Hematopoietic multipotent progenitor cell treated with erythropoietin and hydrocortisone succinate and interleukin-3 and kit ligand, for 15 days (in vitro differentiated cells): ENCODE data around the gene RRP12.
"Not testable (repeated sequence)": the region's sequence is repeated elsewhere in the genome, so short reads cannot be mapped to it uniquely, and the experiment has no call there.

ENCODE experiments used
- DNase-seq: peaks from one replicate; pipeline ENCODE4 v3.0.0-alpha.2; 2015; ENCODE audit warnings: low spot score

The RRP12 gene, protein sequence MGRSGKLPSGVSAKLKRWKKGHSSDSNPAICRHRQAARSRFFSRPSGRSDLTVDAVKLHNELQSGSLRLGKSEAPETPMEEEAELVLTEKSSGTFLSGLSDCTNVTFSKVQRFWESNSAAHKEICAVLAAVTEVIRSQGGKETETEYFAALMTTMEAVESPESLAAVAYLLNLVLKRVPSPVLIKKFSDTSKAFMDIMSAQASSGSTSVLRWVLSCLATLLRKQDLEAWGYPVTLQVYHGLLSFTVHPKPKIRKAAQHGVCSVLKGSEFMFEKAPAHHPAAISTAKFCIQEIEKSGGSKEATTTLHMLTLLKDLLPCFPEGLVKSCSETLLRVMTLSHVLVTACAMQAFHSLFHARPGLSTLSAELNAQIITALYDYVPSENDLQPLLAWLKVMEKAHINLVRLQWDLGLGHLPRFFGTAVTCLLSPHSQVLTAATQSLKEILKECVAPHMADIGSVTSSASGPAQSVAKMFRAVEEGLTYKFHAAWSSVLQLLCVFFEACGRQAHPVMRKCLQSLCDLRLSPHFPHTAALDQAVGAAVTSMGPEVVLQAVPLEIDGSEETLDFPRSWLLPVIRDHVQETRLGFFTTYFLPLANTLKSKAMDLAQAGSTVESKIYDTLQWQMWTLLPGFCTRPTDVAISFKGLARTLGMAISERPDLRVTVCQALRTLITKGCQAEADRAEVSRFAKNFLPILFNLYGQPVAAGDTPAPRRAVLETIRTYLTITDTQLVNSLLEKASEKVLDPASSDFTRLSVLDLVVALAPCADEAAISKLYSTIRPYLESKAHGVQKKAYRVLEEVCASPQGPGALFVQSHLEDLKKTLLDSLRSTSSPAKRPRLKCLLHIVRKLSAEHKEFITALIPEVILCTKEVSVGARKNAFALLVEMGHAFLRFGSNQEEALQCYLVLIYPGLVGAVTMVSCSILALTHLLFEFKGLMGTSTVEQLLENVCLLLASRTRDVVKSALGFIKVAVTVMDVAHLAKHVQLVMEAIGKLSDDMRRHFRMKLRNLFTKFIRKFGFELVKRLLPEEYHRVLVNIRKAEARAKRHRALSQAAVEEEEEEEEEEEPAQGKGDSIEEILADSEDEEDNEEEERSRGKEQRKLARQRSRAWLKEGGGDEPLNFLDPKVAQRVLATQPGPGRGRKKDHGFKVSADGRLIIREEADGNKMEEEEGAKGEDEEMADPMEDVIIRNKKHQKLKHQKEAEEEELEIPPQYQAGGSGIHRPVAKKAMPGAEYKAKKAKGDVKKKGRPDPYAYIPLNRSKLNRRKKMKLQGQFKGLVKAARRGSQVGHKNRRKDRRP (N-terminal part only)

DNA sequence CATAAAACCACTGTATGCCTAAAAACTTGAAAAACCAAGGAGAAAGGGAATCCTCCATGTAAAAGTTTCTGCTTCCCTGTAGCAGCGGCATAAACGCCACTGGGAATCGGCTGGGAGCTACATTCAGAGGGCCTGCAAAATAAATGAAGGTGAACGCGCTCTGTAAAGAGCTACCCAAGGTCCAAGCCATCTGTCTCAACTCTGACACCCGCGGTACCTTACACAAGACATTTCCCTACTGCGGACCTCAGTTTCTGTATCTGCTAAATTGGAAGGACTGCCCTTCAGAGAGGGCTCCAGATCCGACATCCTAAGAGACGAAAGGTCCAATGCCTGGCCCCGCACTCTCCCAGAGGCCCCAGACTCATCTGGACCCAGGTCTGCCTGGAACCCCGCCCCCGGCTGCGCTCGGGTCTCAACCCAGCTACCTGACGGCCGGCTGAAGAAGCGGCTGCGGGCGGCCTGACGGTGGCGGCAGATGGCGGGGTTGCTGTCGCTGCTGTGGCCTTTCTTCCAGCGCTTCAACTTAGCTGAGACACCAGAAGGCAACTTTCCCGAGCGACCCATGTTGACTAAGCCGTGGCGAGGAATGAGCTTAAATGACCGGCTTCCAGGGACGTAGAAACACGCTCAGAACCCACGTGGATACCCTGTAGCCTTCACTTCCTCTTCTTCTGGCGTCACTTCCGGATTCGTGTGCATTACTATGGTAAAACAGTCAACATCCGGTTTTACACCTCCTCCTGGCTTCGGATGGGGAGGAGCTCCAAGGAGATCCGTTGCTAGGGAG is at the start of gene RRP12:
Gene RRP12 (minus strand): TSS at position 676 of the 790 bp plus-strand sequence. CDS start 109 bp downstream, at position 567.
- DNase-seq = peak; percentile 96

DNA sequence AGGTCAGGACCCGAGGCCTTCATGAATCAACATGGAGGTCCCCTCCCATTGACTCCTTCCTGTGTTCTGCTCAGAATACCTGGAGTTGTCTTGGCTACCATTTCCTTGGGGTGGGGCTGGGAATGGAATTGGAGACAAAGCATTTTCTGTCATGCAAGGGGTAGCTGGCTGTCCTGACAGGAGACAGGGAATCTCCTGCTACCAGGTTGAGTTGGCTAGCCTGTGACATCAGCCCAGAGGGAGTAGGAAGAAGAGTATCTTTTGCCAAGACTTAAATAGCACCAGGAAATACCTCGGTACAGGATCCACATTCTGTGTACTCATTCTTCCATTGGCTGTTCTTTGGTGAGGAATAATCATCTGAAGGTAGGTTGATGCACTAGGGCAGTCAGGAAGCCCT is 49.7 kb upstream of the RRP12 start:
- no peak for DNase-seq

DNA sequence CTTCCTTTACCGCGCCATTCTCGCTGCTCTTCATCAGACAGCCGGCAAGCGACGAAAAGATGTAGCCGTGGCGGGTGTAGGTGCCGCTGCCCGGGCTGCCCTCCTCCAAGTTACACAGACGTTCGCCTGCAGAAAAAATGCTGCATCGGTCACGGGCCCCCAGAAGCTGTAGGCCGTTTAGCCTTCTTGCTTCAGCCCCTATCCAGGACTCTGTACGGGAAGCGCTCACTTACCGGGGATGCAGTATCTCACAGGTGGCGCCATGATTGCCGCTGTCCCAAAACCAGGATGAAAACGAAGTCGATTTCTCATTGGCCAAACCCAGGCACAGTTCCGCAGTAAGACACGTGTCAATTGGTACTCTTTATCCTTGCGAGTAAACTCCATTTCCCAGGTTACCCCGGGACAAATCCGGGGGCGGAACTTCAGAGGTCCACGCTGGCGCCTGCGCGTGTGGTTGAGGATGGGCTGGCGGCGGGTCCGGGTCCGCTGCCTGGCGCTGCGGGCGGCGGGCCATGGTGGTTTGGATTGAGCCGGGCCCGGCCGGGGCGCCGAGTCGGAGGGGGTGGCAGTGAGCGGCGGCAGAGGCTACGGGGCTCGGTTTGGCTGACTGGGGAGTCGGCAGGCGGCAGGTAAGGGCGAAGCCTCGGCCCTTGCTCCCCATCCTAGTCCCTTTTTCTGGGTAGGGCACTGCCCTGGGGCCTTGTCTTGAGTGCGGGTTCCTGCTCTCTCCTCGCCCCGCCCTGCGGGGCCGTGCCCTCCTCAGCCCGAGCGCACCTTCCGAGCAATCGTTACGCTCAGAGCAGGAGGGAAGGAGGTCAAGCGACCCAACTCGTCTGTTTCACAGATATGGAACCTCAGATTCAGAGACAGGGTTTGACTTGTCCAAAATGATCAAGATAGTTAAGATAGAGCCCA is 44.8 kb upstream of the RRP12 start, which contains the start of the genes EXOSC1 and ZDHHC16:
Gene EXOSC1 (minus strand): TSS at position 285 of the 918 bp plus-strand sequence. CDS start 21 bp downstream, at position 264.
Gene ZDHHC16 (plus strand): TSS at position 454 of the 918 bp plus-strand sequence. CDS start 5,501 bp downstream, outside the sequence.
- DNase-seq = peak; percentile 90

DNA sequence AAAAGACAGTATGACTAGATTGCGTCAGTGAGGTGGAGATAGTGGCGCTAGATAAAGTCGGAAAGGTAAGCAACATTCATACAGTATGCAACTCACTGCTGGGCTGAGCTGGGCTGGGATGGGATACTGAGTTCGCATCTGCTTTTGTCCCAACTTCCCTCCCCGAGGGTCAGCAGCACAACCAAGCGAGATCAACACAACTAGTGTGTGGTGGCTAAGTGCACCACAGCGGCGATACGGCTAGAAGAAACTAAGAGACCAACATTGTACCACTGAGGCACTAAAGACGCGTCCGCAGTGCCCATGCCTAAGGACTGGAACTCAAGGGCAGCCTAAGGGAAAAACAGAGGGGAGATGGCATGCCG is 44.2 kb upstream of the RRP12 start:
- no peak for DNase-seq

DNA sequence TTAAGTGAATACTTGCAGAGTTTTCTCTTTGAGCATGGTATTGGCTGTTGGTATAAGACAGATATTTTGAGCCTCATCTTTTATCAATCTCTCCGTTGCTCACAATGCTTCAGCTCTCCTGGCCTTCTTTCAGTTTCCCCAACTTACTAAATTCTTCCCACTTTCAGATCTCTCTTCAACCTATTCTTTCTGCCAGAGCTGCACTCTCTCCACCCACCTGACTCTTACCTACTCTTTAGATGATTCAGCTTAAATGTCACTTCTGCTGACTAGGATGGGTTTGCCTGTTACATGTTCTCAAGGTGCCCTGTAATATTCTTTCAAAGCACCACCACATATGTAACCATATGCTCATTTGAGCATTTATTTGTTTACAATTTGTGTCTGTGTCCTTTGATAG is 43.1 kb upstream of the RRP12 start:
- DNase-seq = no peak

DNA sequence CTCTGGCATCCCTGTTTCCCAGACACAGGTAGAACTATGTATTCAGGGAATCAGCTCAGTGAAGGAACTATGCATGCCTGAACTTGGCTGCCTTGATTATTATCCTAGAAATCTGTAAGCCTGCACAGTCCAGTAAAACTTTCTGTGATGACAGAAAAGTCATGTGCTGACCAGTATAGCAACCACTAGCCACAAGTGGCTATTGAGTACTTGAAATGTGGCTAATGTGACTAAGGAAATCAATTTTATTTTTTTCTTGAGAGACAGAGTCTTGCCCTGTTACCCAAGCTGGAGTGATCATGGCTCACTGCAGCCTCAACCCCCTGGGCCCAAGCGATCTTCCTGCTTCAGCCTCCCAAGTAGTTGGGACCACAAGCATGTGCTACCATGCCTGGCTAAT is 41.1 kb upstream of the RRP12 start:
- DNase-seq = no peak

DNA sequence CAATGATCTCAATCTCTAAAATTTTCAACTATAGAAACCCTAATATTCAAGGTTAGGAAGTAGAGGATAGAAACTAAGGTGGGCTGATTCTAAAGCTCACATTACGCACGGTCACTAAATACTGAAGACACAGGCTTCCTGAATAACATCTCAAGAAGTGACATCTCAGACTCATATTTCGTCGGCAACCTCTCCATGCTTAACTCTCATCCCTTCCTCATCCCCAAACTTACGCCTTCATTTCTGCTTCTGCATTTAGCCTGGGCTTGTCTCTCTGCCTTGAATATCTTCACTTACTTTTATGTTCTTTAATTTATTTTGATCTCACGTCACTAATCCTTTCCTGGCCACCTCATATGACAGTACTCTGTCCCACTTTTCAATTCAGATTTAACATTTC is 34.1 kb upstream of the RRP12 start:
- no peak for DNase-seq

DNA sequence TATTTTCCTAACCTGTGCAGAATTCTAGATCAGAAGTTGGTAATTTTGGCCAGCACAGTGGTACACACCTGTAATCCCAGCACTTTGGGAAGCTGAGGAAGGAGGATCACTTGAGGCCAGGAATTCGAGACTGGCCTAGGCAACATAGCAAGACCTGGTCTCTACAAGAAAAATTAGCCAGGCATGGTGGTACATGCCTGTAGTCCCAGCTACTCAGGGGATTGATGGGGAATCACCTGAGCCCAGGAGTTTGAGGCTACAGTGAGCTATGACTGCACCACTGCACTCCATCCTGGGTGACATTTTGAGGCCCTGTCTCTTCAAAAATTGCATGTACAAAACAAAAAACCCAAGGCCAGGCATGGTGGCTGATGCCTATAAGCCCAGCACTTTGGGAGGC is 33.4 kb upstream of the RRP12 start:
- no peak for DNase-seq

DNA sequence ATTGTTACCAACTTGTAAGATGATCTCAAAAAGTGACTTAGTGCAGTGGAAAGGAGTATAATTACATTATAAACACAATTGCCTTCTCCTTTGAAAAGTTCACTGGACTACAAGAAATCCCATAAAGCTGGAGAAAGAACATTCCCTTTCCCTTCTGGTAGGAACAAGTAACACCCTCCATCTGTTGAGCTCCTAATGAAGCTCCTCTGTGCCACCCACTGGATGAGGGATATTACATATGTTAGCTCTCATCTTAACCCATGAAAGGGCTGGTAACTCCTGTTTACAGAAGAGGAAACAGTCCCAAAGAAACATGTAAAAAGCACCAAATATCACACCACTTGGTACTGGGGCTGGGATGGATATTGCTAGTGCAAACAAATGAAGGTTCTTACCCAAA is 32.9 kb upstream of the RRP12 start:
- no peak for DNase-seq

DNA sequence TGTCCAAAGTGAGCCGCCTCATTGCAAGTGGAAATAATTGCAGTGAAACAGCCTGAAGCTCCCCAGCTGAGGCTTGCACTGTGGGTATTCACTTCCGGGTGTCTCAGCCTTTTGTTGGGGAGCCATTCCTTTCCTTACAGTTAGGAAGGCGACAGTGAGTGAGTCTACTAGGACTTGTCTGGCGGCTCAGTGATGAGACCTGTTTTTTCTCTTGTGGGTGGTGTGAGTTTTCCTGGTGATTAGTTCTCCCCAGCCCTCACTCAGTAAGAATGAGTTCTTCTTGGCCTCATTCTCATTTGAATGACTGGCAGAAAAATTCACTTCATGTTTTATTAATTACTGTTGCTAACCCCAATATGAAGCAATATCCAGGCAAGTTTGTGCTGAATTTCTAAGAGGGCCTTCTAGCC is 27.4 kb upstream of the RRP12 start:
- DNase-seq = no peak

DNA sequence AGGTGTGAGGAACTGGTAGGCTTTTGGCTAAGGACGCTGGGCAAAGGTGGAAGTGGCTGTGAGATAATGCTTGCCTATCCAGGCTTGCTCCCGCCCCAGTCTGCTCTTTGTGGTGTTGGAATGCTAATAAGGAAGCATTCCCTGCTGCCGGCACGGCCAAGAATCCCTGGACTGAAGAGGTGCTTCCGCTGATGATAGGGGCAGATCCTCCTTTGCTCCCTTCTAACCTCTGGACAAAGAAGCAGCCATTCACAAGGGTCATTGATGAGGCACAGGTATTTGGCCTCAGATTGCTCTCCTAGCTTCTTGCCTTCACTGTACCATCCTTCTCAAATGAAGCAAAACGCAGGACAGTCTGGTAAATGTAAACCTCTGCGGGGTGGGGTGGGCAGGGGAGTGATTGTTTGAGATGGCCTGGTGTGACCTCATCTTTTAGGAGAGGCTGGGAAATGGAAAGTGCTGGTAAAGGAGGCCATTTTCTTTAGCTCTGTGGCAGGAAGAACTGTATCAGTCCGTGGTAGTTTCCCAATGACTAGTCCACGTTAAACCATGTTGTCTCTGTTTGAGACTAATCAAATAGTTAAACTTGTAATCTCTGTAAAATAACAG is 26.5 kb upstream of the RRP12 start:
- DNase-seq = no peak

DNA sequence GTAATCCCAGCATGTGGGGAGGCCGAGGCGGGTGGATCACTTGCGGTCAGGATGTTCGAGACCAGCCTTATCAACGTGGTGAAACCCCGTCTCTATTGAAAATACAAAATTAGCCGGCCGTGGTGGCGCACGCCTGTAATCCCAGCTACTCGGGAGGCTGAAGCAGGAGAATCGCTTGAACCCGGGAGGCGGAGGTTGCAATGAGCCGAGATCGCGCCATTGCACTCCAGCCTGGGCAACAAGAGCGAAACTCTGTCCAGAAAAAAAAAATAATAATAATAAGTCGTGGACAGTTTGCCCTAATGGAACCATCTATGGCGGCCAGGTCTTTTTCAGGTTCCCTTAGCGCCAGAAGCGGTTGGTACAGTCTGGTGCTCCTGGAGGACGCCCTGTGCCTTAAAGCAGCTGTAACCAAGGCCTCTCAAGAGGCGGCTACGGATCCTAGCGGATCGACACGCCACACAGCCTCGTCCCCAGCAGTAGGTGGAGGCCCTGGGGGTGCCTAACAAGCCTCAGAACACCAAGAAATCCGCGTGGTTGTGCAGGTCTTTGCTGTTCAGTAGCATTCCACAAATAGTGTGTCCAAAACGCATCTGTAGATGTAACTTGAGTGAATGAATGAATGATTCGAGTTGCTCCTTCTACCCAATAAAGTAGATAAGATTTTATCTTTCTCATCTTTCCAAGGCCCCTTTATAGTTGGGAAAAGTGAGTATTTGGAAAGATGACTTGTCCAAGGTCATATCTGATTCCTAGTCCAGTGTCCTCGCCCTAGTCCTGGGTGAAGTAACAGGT is 25.8 kb upstream of the RRP12 start:
- DNase-seq = no peak

DNA sequence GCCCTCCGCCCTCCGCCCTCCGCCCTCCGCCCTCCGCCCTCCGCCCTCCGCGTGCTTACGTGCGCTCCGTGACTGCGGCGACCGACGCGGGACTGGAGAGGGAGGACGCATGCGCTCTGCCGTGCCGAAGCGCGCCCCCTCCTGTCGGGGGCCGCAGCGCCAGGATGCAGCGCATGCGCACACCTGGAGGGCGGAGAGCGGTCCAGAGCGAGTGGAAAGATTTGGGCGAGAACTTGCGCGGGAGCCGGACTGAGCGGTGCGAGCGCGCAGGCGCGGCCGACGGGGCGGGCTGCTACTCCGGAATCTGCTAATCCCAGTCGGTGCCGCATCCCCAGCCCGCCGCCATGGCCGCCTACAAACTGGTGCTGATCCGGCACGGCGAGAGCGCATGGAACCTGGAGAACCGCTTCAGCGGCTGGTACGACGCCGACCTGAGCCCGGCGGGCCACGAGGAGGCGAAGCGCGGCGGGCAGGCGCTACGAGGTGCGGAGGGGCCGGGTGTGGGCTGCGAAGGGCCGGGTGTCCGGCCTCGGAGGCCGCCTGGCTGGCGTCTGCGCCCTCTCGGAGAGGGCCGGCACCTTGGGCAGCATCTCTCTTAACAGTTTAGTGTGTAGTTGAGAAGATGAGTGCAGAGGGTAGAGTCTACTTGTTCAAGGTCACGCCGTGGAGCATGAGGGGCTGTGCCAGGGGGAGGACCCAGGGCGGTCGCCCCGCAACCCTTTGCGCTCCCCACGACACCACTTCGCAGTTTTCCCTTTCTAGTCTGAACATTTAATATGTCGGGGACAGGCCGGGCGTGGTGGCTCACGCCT is 25.0 kb upstream of the RRP12 start, which contains the start of gene PGAM1:
Gene PGAM1 (plus strand): TSS at position 228 of the 812 bp plus-strand sequence. CDS start 117 bp downstream, at position 345.
- DNase-seq = peak; percentile 94

DNA sequence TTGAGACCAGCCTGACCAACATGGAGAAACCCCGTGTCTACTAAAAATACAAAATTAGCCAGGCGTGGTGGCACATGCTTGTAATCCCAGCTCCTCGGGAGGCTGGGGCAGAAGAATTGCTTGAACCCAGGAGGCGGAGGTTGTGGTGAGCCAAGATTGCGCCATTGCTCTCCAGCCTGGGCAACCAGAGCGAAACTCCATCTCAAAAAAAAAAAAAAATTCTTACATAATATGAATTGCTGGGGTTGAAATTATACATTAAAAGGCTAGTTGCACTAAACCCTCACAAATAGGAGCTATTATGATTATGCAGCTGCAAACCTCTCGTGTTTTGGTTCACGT is 22.6 kb upstream of the RRP12 start:
- not testable (repeated sequence) for DNase-seq

DNA sequence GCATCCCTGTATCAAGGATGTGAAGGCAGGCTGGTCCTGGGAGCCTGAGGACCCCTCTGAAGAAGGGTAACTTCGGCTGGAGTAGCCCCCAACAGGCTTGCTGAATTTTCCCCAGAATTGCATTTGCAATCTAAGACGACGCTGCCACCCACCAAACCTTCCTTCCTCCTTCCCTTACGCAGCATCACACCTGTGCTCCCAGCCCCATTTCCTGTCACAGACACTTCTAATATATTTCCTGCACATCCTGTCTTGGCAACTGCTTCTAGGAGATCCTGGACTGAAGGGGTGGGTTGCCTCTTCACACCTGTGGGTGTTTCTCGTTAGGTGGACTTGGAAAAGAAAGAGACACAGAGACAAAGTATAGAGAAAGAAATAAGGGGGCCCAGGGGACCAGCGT is 15.4 kb upstream of the RRP12 start:
- no peak for DNase-seq

DNA sequence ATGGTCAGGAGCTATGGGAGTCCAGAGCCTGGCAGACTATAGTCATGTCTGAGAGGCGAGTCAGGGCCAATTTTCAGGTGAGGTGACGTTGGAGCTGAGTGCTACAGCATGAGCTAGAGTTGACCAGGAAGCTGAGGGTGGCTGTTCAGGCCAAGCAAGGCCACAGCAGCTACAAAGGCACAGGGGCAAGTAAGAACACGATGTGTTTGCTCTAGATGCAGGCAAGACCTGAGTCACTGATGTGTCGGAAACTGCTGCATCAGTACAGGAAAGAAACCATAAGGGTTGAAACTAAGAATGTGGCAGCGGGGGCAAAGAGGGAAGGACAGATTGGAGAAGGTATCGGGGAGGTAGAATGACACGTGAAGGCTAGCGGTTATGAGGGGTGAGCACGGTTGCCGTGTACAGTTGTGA is 11.8 kb upstream of the RRP12 start:
- DNase-seq = no peak

DNA sequence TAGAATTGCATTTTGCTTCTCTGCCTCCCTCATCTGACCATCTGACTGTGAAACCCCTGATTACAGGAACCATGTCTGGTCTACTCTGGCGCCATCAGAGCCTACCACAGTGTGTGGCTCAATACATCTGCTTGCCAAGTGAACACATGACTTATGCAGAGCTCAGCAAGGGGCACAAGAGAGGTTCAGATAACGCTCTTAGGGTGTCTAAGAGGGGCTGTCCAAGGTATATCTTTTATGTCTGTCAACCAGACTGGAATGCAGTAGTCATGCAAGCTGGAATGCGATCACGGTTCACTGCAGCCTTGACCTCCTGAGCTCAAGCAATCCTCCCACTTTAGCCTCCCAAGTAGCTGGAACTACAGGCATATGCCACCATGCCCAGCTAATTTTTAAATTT is 10.3 kb upstream of the RRP12 start:
- DNase-seq = no peak

DNA sequence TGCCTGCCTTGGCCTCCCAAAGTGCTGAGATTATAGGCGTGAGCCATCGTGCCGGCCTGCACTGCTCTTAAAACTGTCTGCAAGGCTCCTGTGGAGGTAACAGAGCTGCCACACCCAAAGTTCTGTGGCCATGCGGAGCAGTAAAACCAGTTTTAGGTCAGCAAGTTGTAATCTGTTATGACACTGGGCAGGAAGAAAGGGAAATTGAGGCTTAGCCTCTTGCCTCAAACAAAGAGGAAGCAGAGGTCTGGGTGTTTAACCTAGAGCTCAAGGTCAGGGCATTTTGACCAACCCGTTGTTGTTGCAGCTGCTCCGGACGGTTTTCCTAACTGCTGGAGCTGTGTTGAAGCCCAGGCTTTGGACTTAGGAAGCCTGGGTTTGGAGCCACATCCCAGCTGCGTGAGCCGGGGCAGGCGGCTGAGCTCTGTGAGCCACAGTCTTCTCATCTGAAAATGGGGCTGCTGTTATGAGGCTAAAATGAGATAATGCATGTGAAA is 7.4 kb upstream of the RRP12 start:
- DNase-seq = no peak
